Measurements from ENCODE around the gene LPAR5. TPM values are rescaled to one million over a fixed set of nuclear protein-coding genes. Genes with fewer than 3 reads are reported as not detected.
A peak's percentile ranks its signal among the peaks of the same experiment; 100 is the strongest.
"Not testable (repeated sequence)": the region's sequence is repeated elsewhere in the genome, so short reads cannot be mapped to it uniquely, and the experiment has no call there.

The LPAR5 gene
- total and polyA plus RNA-seq, 2 of the 13 experiments (the other 11 are each of a cell fraction or from before 2014, with no cell fraction given): 0.09 to 0.32 TPM

DNA sequence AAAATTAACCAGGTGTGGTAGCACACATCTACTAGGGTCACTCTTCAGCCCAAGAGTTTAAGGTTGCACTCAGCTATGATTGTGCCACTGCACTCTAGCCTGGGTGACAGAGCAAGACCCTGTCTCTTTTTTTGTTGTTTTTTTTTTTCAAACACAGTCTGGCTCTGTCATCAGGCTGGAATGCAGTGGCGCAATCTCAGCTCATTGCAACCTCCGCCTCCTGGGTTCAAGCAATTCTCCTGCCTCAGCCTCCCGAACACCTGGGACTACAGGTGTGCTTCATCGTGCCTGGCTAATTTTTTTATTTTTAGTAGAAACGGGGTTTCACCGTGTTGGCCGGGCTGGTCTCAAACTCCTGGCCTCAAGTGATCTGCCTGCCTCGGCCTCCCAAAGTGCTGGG, 49.2 kb downstream of the LPAR5 start:
- intact Hi-C loops (cut with micrococcal nuclease; ENCODE audit: unreplicated experiment); CTCF ChIA-PET (ENCODE audit: low intra/inter-chr PET ratio, low total read pairs); DNase-seq (ENCODE audit: low spot score); ATAC-seq; H3K9me3 ChIP-seq (ENCODE audit: low read length); H3K9ac ChIP-seq (ENCODE audit: insufficient read depth, low read depth, low read length); H3K79me2 ChIP-seq (ENCODE audit: insufficient read depth, low read length); H3K4me3 ChIP-seq (replicated peaks in 1 of 3; ENCODE audit: insufficient read depth in 1 of 3, low read depth in 2 of 3, low read length in 3 of 3); H3K27ac ChIP-seq (ENCODE audit: extremely low read length, insufficient read depth, low read length); BruUV-seq (replicated peaks); FAIRE-seq; H3K4me2 ChIP-seq (ENCODE audit: low read depth, low read length); in situ Hi-C loops (cut with HindIII; ENCODE audit: extremely low pct_ligation_motif_present, low pct_unique_long_range_greater_than_20kb); H4K20me1 ChIP-seq (ENCODE audit: insufficient read depth, low read length); H2AFZ ChIP-seq (ENCODE audit: low read length); H3K27me3 ChIP-seq (ENCODE audit: control insufficient read depth in 1 of 2, insufficient read depth in 2 of 2, low read length in 2 of 2); H3K4me1 ChIP-seq (ENCODE audit: insufficient read depth, low read length): not testable (repeated sequence)
- POLR2A ChIA-PET: interaction anchor here (1.0 to 1.2 kb wide), 3 partner anchors 19 to 52 kb away, joined by 4 read pairs; partner anchors contain the start of genes GAPDH and NOP2
- peaks cover 35 to 75% of the 10 kb centered on the region in 2 experiments for H3K36me3 ChIP-seq (replicated peaks in 1 of 2; ENCODE audit: control insufficient read depth in 1 of 2, insufficient read depth in 2 of 2, low read length in 2 of 2)
- TF ChIP-seq CEBPB (IDR thresholded peaks at IDR 0.05; ENCODE audit: borderline replicate concordance, low read depth, low read length) (peak; percentile 41; the same call in 1 of the 2 replicates), ZBTB33 (CRISPR knock-in tag; IDR thresholded peaks at IDR 0.05) (0 out of 2 replicates have a peak, but pooled peaks have one; percentile 23), GFI1 (CRISPR knock-in tag; IDR thresholded peaks at IDR 0.05; ENCODE audit: borderline replicate concordance) (0 out of 2 replicates have a peak, but pooled peaks have one; percentile 28), FOSL2 (CRISPR knock-in tag; IDR thresholded peaks at IDR 0.05) (peak; percentile 83), CEBPG (CRISPR knock-in tag; IDR thresholded peaks at IDR 0.05) (peak; percentile 74), TEAD3 (CRISPR knock-in tag; optimal IDR thresholded peaks at IDR 0.05; ENCODE audit: borderline replicate concordance) (peak; percentile 87), ZNF770 (CRISPR knock-in tag; IDR thresholded peaks at IDR 0.05) (peak; percentile 95), ZMYM3 (CRISPR knock-in tag; IDR thresholded peaks at IDR 0.05) (peak; percentile 61), ZNF362 (CRISPR knock-in tag; IDR thresholded peaks at IDR 0.05; ENCODE audit: borderline replicate concordance) (peak; percentile 65; the same call in 1 of the 2 replicates)
- WGBS (ENCODE audit: low lambda C conversion rate): 95% methylated on average over 8 of the region's 8 CpGs

Measured in HepG2 (cell line).